Esophagus muscularis mucosa (tissue), 4 donors: Measurements from ENCODE around the gene FGFR2.

Experiments
- EP300 ChIP-seq: sonication (generic); formaldehyde crosslinking; IDR thresholded peaks from one replicate; pipeline ENCODE4 v1.6.1; 2017; ENCODE audit warnings: antibody characterized with exemption
- POLR2A ChIP-seq: fragments of 450-650 bp; IDR thresholded peaks from one replicate; pipeline ENCODE4 v1.6.1; 2017; ENCODE audit warnings: antibody characterized with exemption, moderate library complexity, mild to moderate bottlenecking, low read depth
- TF ChIP-seq, protein P1 (sequence below), 3 experiments: fragments of 200-600 bp in 2 of 3; fragments of 450-650 bp in 1 of 3; sonication (generic) in 2 of 3; IDR thresholded peaks; one replicate each; pipeline ENCODE4 v1.5.1; 2017 to 2019; ENCODE audit warnings: antibody characterized with exemption in 3 of 3, mild to moderate bottlenecking in 2 of 3, moderate library complexity in 1 of 3

DNA sequence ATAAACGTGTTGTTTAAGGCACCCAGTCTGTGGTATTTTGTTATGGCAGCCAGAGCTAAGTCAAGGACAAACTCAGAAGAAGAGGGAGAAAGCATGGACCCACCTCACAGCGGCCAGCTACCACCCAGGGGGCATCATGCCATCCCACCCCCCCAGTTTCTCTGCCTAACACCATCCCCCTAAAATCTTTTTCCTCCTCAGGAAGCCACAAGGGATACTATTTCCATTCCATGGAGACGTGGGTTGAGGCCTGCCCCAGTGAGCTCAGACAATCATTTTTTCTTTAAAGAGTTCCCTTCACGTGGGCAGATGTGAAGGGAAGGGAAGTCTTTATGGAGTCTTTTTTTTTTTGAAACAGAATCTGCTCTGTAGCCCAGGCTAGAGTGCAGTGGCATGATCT is 131.8 kb downstream of the FGFR2 start:
- TF ChIP-seq, protein P1, sequence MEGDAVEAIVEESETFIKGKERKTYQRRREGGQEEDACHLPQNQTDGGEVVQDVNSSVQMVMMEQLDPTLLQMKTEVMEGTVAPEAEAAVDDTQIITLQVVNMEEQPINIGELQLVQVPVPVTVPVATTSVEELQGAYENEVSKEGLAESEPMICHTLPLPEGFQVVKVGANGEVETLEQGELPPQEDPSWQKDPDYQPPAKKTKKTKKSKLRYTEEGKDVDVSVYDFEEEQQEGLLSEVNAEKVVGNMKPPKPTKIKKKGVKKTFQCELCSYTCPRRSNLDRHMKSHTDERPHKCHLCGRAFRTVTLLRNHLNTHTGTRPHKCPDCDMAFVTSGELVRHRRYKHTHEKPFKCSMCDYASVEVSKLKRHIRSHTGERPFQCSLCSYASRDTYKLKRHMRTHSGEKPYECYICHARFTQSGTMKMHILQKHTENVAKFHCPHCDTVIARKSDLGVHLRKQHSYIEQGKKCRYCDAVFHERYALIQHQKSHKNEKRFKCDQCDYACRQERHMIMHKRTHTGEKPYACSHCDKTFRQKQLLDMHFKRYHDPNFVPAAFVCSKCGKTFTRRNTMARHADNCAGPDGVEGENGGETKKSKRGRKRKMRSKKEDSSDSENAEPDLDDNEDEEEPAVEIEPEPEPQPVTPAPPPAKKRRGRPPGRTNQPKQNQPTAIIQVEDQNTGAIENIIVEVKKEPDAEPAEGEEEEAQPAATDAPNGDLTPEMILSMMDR (IDR thresholded peaks at IDR 0.05) = no peak
- TF ChIP-seq POLR2A (no peak), EP300 (no peak)
